Endodermal cell (in vitro differentiated cells): ENCODE results near the gene RNF113B. TPM values are rescaled to one million over a fixed set of nuclear protein-coding genes. Genes with fewer than 3 reads are reported as not detected.
A peak's percentile ranks its signal among the peaks of the same experiment; 100 is the strongest.

Experiments used
- DNase-seq: peaks from one replicate; pipeline ENCODE4 v3.0.0-alpha.2; 2017
- H3K27ac ChIP-seq: 2 replicates; pipeline ENCODE4 v1.5.1; 2013; ENCODE audit warnings: mild to moderate bottlenecking, low read depth, low read length, moderate library complexity
- H3K27me3 ChIP-seq: 2 replicates; pipeline ENCODE4 v1.6.1; 2013; ENCODE audit warnings: mild to moderate bottlenecking, low read length, moderate library complexity; ENCODE audit not compliant: insufficient read depth, control insufficient read depth, poor library complexity, severe bottlenecking
- H3K36me3 ChIP-seq: 2 replicates; pipeline ENCODE4 v1.7.0; 2013; ENCODE audit warnings: mild to moderate bottlenecking, low read length, moderate library complexity; ENCODE audit not compliant: control insufficient read depth, insufficient read depth
- H3K4me1 ChIP-seq: one replicate; pipeline ENCODE4 v1.7.0; 2013; ENCODE audit warnings: low read length; ENCODE audit not compliant: control insufficient read depth, insufficient read depth
- H3K4me3 ChIP-seq: 2 replicates; pipeline ENCODE4 v1.5.1; 2013; ENCODE audit warnings: mild to moderate bottlenecking, low read length, moderate library complexity
- H3K9ac ChIP-seq: 2 replicates; pipeline ENCODE4 v1.6.1; 2013; ENCODE audit warnings: mild to moderate bottlenecking, low read length, moderate library complexity; ENCODE audit not compliant: poor library complexity, severe bottlenecking; ENCODE audit errors: extremely low read depth
- H3K9me3 ChIP-seq: 2 replicates; pipeline ENCODE4 v1.6.1; 2013; ENCODE audit warnings: mild to moderate bottlenecking, low read length, moderate library complexity; ENCODE audit not compliant: control insufficient read depth
- H3K27ac Mint-ChIP-seq: 2 replicates; pipeline ENCODE4 v1.8.0; 2020; ENCODE audit warnings: mixed read lengths
- H3K27me3 Mint-ChIP-seq: 2 replicates; pipeline ENCODE4 v1.8.0; 2021; ENCODE audit warnings: mild to moderate bottlenecking, mixed read lengths; ENCODE audit not compliant: insufficient read depth
- H3K36me3 Mint-ChIP-seq: 2 replicates; pipeline ENCODE4 v1.8.0; 2020; ENCODE audit warnings: low read depth, mixed read lengths
- H3K4me1 Mint-ChIP-seq: 2 replicates; pipeline ENCODE4 v1.8.0; 2020; ENCODE audit warnings: mixed read lengths
- H3K4me3 Mint-ChIP-seq: 2 replicates; pipeline ENCODE4 v1.8.0; 2020; ENCODE audit warnings: mild to moderate bottlenecking, moderate library complexity, mixed read lengths
- H3K9me3 Mint-ChIP-seq: 2 replicates; pipeline ENCODE4 v1.8.0; 2020; ENCODE audit warnings: mild to moderate bottlenecking, mixed read lengths
- CTCF ChIP-seq: fragments of 200-600 bp; sonication (generic); conservative IDR thresholded peaks from 2 replicates; pipeline ENCODE4 v1.5.0; 2021; ENCODE audit warnings: antibody characterized with exemption, mild to moderate bottlenecking
- WGBS, 2 experiments: methylation state at CpG; one replicate each; pipeline versions ENCODE4 v1.1.5 to v1.1.7; 2013; ENCODE audit warnings: missing lambda C conversion rate in 2 of 2, mixed read lengths in 1 of 2; ENCODE audit not compliant: insufficient coverage in 1 of 2, insufficient read length in 1 of 2; 5-methylcytosine and 5-hydroxymethylcytosine counted together
- total RNA-seq, 2 donors: library from RNA; stranded (reverse); fragmentation: NEBNext Ultra II Directional in 1 of 2; extraction: Animal tissue kit (Norgen Biotek cat#: 25700) in 1 of 2; gene quantifications; 2 replicates in 1 of 2; 3 replicates in 1 of 2; pipeline ENCODE4 v1.2.1, GENCODE V29; 2021

RNF113B gene
- total RNA-seq, 2 donors from 2014 or later: not detected

DNA sequence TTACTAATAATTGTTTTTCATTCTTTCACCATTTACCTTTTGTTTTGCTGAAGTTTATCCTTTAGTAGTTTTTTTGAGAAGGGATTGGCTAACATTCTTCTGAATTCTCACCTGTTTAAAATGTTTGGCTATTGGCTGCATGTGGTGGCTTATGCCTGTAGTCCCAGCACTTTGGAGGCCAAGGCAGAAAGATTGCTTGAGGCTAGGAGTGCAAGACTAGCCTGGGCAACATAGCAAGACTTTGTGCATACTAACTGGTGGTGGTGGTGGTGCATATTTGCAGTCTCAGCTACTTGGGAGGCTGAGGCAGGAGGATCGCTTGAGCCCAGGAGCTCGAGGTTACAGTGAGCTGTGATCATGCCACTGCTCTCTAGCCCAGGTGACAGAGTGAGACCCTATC, 27.5 kb upstream of the RNF113B start:
- no peak for TF ChIP-seq CTCF
- H3K4me3 ChIP-seq: no peak overlapping the region
- no peaks in the 10 kb centered on the region for H3K27me3 Mint-ChIP-seq
- H3K4me1 ChIP-seq: peaks cover 16% of the 10 kb centered on the region
- no peak for DNase-seq
- peaks cover 44% of the 10 kb centered on the region for H3K9me3 ChIP-seq
- H3K27ac Mint-ChIP-seq: no peak overlapping the region
- H3K36me3 ChIP-seq: peaks cover 69% of the 10 kb centered on the region
- H3K9me3 Mint-ChIP-seq: peaks cover 37% of the 10 kb centered on the region
- H3K27me3 ChIP-seq: no peaks in the 10 kb centered on the region
- peaks cover 33% of the 10 kb centered on the region for H3K4me1 Mint-ChIP-seq
- no peak overlapping the region for H3K4me3 Mint-ChIP-seq
- H3K36me3 Mint-ChIP-seq: peaks cover 54% of the 10 kb centered on the region
- H3K27ac ChIP-seq: no peak overlapping the region
- WGBS, 2 experiments: 96% methylated on average over 2 of the region's 2 CpGs; no CpG with 5 or more reads in 1 of the 2 experiments
- H3K9ac ChIP-seq: no peak overlapping the region

- H3K36me3 Mint-ChIP-seq: peaks cover 53% of the 10 kb centered on the region
- Histone ChIP-seq H3K9ac (no peak overlapping the region), H3K9me3 (peaks cover 43% of the 10 kb centered on the region), H3K27me3 (no peaks in the 10 kb centered on the region), H3K4me3 (no peak overlapping the region), H3K4me1 (peaks cover 16% of the 10 kb centered on the region), H3K27ac (no peak overlapping the region), H3K36me3 (peaks cover 69% of the 10 kb centered on the region)
- no peak for TF ChIP-seq CTCF
- H3K27ac Mint-ChIP-seq: no peak overlapping the region
- 92 to 99% methylated on average over 5 to 8 of the region's 8 CpGs for WGBS, 2 experiments
- H3K4me3 Mint-ChIP-seq: no peak overlapping the region
- no peak for DNase-seq
- peaks cover 41% of the 10 kb centered on the region for H3K4me1 Mint-ChIP-seq
- no peaks in the 10 kb centered on the region for H3K27me3 Mint-ChIP-seq
- H3K9me3 Mint-ChIP-seq: peaks cover 33% of the 10 kb centered on the region
Measured at GRCh38 chr13:98203646-98204326, 26.7 kb upstream of the RNF113B start.

DNA sequence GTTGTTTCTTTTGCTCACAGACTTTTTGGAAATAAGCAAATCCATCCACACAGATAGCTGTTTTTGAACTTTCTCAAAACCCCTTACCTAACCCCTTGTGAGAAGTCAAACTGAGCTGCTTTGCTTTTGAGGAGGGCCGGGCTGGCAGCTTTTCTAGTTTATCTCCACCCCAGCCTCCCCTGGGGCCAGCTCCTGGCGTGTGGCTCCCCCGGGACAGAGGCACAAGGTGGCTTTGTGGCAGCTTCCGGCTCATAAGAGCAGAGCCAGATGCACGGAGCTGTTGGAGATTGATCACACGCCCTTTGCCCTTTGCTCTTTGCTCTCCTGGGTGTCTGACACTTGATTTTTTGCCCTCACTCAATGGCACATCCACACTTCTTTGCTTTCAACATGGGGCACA, 24.9 kb upstream of the RNF113B start:
- H3K9me3 ChIP-seq: peaks cover 38% of the 10 kb centered on the region
- Mint-ChIP-seq H3K36me3 (peaks cover 53% of the 10 kb centered on the region), H3K4me3 (no peak overlapping the region), H3K27me3 (no peaks in the 10 kb centered on the region), H3K9me3 (peaks cover 29% of the 10 kb centered on the region), H3K4me1 (peaks cover 37% of the 10 kb centered on the region), H3K27ac (peak overlapping the region; percentile 78)
- H3K9ac ChIP-seq: no peak overlapping the region
- WGBS, 2 experiments: 50 to 68% methylated on average over 6 of the region's 6 CpGs
- TF ChIP-seq CTCF: no peak
- H3K36me3 ChIP-seq: peaks cover 59% of the 10 kb centered on the region
- peaks cover 16% of the 10 kb centered on the region for H3K4me1 ChIP-seq
- no peaks in the 10 kb centered on the region for H3K27me3 ChIP-seq
- DNase-seq: no peak
- peak overlapping the region; percentile 17 for H3K4me3 ChIP-seq
- H3K27ac ChIP-seq: peak overlapping the region; percentile 55
